Mucosa of descending colon (tissue), 3 donors: Measurements from ENCODE around the gene LTO1. TPM values are rescaled to one million over a fixed set of nuclear protein-coding genes. Genes with fewer than 3 reads are reported as not detected.

Experiments used
- ATAC-seq: fragments of 200-7000 bp; cut with Tn5 transposase; one replicate; pipeline ENCODE4 v1.9.1; 2020; ENCODE audit warnings: mild to moderate bottlenecking, moderate library complexity
- DNase-seq, 3 donors: peaks; one replicate each; pipeline ENCODE4 v3.0.0-alpha.2; 2020
- H3K36me3 ChIP-seq: fragments of 200-600 bp; one replicate; pipeline ENCODE4 v1.8.0; 2021; ENCODE audit warnings: low read depth, mild to moderate bottlenecking
- H3K4me1 ChIP-seq: fragments of 200-600 bp; one replicate; pipeline ENCODE4 v1.8.0; 2021; ENCODE audit warnings: low read depth, mild to moderate bottlenecking
- H3K4me3 ChIP-seq: fragments of 200-600 bp; one replicate; pipeline ENCODE4 v1.8.0; 2021; ENCODE audit warnings: mild to moderate bottlenecking
- H3K9me3 ChIP-seq: fragments of 200-600 bp; one replicate; pipeline ENCODE4 v1.8.0; 2021; ENCODE audit warnings: mild to moderate bottlenecking
- CTCF ChIP-seq: fragments of 200-600 bp; IDR thresholded peaks from one replicate; pipeline ENCODE4 v1.8.0; 2022; ENCODE audit warnings: antibody characterized with exemption, mild to moderate bottlenecking
- intact Hi-C, 2 donors: fragments of 100-400 bp; cut with DNase I in 1 of 2; cut with micrococcal nuclease in 1 of 2; formaldehyde crosslinking; loops; one replicate each; pipeline versions ENCODE4 v1.11.0 to v1.11.1; 2022; cut with DNase I, micrococcal nuclease
- total RNA-seq, 3 donors: library from RNA; stranded (reverse); fragmentation: NEBNext Ultra II Directional in 2 of 3; extraction: Animal tissue kit (Norgen Biotek cat#: 25700) in 2 of 3; gene quantifications; one replicate each; pipeline versions ENCODE4 v1.2.1 to v1.2.4, GENCODE V29; 2021 to 2023
- donor health status: DM: no; HTN: no; CAD: no; lungs with moderate emphysema.
- donor health status: DM: no; HTN: no; CAD: no.
- donor health status: DM: no; HTN: yes; CAD: no.

LTO1 gene
- total RNA-seq, 3 donors from 2014 or later, result 21.8 to 30.5 (median 22.4) TPM

GRCh38 chr11:69703453-69703767, 28.3 kb upstream of the LTO1 start:
- peaks cover 24% of the 10 kb centered on the region for H3K4me1 ChIP-seq
- H3K4me3 ChIP-seq, result no peak overlapping the region

GRCh38 chr11:69702769-69703452, 27.8 kb upstream of the LTO1 start:
- no peaks in the 10 kb centered on the region for H3K9me3 ChIP-seq
- TF ChIP-seq CTCF, result no peak
- H3K36me3 ChIP-seq, result no peaks in the 10 kb centered on the region
- intact Hi-C loops, result no loop called here
- no peak overlapping the region for H3K4me3 ChIP-seq
- H3K4me1 ChIP-seq, result peaks cover 24% of the 10 kb centered on the region
- ATAC-seq (no peak), DNase-seq (no peak)

More at GRCh38 chr11:69703453-69703767, 28.3 kb upstream of the LTO1 start:
- Histone ChIP-seq H3K36me3 (no peaks in the 10 kb centered on the region), H3K9me3 (no peaks in the 10 kb centered on the region)
- no peak for TF ChIP-seq CTCF
- no peak for ATAC-seq
- intact Hi-C loops, result no loop called here
- no peak for DNase-seq

GRCh38 chr11:69702239-69702691, 27.1 kb upstream of the LTO1 start:
- Histone ChIP-seq H3K9me3 (no peaks in the 10 kb centered on the region), H3K4me1 (peaks cover 24% of the 10 kb centered on the region), H3K36me3 (no peaks in the 10 kb centered on the region), H3K4me3 (no peak overlapping the region)
- DNase-seq (no peak), ATAC-seq (no peak)
- TF ChIP-seq CTCF, result no peak
- intact Hi-C loops, result no loop called here

GRCh38 chr11:69700278-69701140, 25.4 kb upstream of the LTO1 start:
- DNase-seq (peak in 2 of 3 donors; percentile 54 to 56), ATAC-seq (peak; percentile 33)
- Histone ChIP-seq H3K4me3 (no peak overlapping the region), H3K4me1 (peaks cover 14% of the 10 kb centered on the region), H3K36me3 (no peaks in the 10 kb centered on the region), H3K9me3 (no peaks in the 10 kb centered on the region)
- TF ChIP-seq CTCF, result no peak
- intact Hi-C loops, result no loop called here

- Histone ChIP-seq H3K36me3 (no peaks in the 10 kb centered on the region), H3K9me3 (no peaks in the 10 kb centered on the region), H3K4me1 (peaks cover 8% of the 10 kb centered on the region), H3K4me3 (no peak overlapping the region)
- ATAC-seq, result no peak
- no peak for TF ChIP-seq CTCF
- intact Hi-C loops, result no loop called here
- no peak for DNase-seq
Measured at GRCh38 chr11:69699213-69699612, 24.1 kb upstream of the LTO1 start.
